Spleen (tissue), 11 donors: Measurements from ENCODE around the gene KCTD10. TPM values are rescaled to one million over a fixed set of nuclear protein-coding genes. Genes with fewer than 3 reads are reported as not detected.

ENCODE experiments used
- DNase-seq: peaks from one replicate; pipeline ENCODE4 v3.0.0-alpha.2; 2020
- H3K27ac ChIP-seq, 8 donors: fragments of 200-600 bp; sonication (generic) in 7 of 8; 1 replicate in 4 of 8; 2 replicates in 4 of 8; pipeline versions ENCODE4 v1.5.0 to v1.8.0; 2016 to 2021; ENCODE audit warnings: inconsistent platforms in 4 of 8, mild to moderate bottlenecking in 4 of 8, moderate library complexity in 1 of 8
- H3K27me3 ChIP-seq, 7 donors: fragments of 200-600 bp; sonication (generic) in 6 of 7; replicated peaks in 1 of 7; 1 replicate in 4 of 7; 2 replicates in 3 of 7; pipeline versions ENCODE4 v1.5.0 to v1.8.0; 2016 to 2021; ENCODE audit warnings: inconsistent platforms in 3 of 7, mild to moderate bottlenecking in 1 of 7
- H3K36me3 ChIP-seq, 6 donors: fragments of 200-600 bp; sonication (generic) in 5 of 6; 1 replicate in 4 of 6; 2 replicates in 2 of 6; pipeline versions ENCODE4 v1.5.0 to v1.8.0; 2016 to 2021; ENCODE audit warnings: inconsistent platforms in 2 of 6
- H3K4me1 ChIP-seq, 6 donors: fragments of 200-600 bp; sonication (generic) in 5 of 6; 1 replicate in 3 of 6; 2 replicates in 3 of 6; pipeline versions ENCODE4 v1.5.0 to v1.8.0; 2016 to 2021; ENCODE audit warnings: inconsistent platforms in 3 of 6
- H3K4me3 ChIP-seq, 8 donors: fragments of 200-600 bp; sonication (generic) in 7 of 8; 1 replicate in 4 of 8; 2 replicates in 4 of 8; pipeline versions ENCODE4 v1.5.0 to v1.8.0; 2016 to 2021; ENCODE audit warnings: inconsistent platforms in 4 of 8, mild to moderate bottlenecking in 4 of 8, moderate library complexity in 2 of 8
- H3K9me3 ChIP-seq, 8 donors: fragments of 200-600 bp; sonication (generic) in 7 of 8; 1 replicate in 4 of 8; 2 replicates in 4 of 8; pipeline versions ENCODE4 v1.5.0 to v1.8.0; 2016 to 2021; ENCODE audit warnings: inconsistent platforms in 4 of 8
- CTCF ChIP-seq, 11 experiments: fragments of 200-600 bp in 7 of 11; fragments of 450-650 bp in 4 of 11; sonication (generic) in 4 of 11; IDR thresholded peaks in 8 of 11; conservative IDR thresholded peaks in 3 of 11; 1 replicate in 7 of 11; 2 replicates in 4 of 11; pipeline versions ENCODE4 v1.4.0 to v1.8.0; 2016 to 2021; ENCODE audit warnings: antibody characterized with exemption in 11 of 11, inconsistent platforms in 4 of 11, mild to moderate bottlenecking in 1 of 11
- POLR2A ChIP-seq, 3 donors: fragments of 450-650 bp; IDR thresholded peaks; one replicate each; pipeline ENCODE4 v1.5.1; 2017; ENCODE audit warnings: antibody characterized with exemption in 3 of 3, mild to moderate bottlenecking in 1 of 3
- POLR2AphosphoS5 ChIP-seq, 3 donors: sonication (generic); formaldehyde crosslinking; IDR thresholded peaks; one replicate each; pipeline ENCODE4 v1.5.1; 2017; ENCODE audit warnings: antibody characterized with exemption in 3 of 3
- WGBS, 5 donors: extraction: QIAGEN DNeasy Blood & Tissue Kit in 3 of 5; methylation state at CpG; one replicate each; pipeline versions ENCODE4 v1.1.5 to v1.1.7; 2013 to 2018; 5-methylcytosine and 5-hydroxymethylcytosine counted together
- intact Hi-C: fragments of 100-400 bp; cut with DNase I; formaldehyde crosslinking; loops from one replicate; pipeline ENCODE4 v1.15.0; 2023; ENCODE audit warnings: low total_unique reads
- polyA plus RNA-seq, 3 donors: library from polyadenylated mRNA; stranded (reverse); fragments of 200-250 nt; gene quantifications; one replicate each; pipeline ENCODE4 v1.2.1, GENCODE V29; 2013
- total RNA-seq, 7 donors: library from RNA; depleted of rRNA in 3 of 7; stranded (reverse); fragments of >200 nt in 3 of 7; fragmentation: NEBNext Ultra II Directional in 4 of 7; extraction: Animal tissue kit (Norgen Biotek cat#: 25700) in 4 of 7; gene quantifications; one replicate each; pipeline versions ENCODE4 v1.1.0 to v1.2.1, GENCODE V29; 2016 to 2021
- donor health status: healthy with polysubstance abuse.
- donor health status: DM: no; HTN: no; CAD: no; lungs with moderate emphysema.
- donor health status: DM: no; HTN: no; CAD: no.
- donor health status: Bipolar disorder and iron deficiency.
- donor health status: healthy.
- donor health status: DM: no; HTN: no; CAD: no.
- donor health status: DM: yes; HTN: yes; CAD: no.

Gene KCTD10
- total and polyA plus RNA-seq, 10 donors: 10.4 to 72.5 (median 48.1) TPM

DNA sequence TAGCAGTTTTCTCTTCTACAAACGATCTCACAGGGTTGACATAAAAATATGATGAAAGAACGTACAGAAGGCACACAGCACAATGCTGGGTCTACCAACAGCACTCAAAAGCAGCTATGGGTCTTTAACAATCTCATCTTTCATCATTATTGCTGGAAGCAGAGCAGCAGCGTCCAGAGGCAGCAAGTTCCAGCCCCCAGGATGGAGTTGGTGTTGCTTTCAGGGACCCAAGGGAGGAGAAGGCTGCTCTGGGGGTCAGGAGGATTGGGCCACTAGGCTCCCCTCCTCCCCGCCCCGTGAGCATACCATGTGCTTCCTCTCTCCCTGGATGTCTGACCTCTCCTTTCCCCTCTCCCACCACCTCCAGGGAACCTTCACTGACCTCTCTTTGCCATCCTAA, 13.3 kb downstream of the KCTD10 start:
- TF ChIP-seq CTCF (IDR thresholded peaks at IDR 0.05 in 8 of 11, conservative IDR thresholded peaks at IDR 0.05 in 3 of 11): no peak
- no peak for TF ChIP-seq POLR2A (IDR thresholded peaks at IDR 0.05)
- TF ChIP-seq POLR2AphosphoS5 (IDR thresholded peaks at IDR 0.05): no peak
- no peaks in the 10 kb centered on the region for H3K27me3 ChIP-seq
- DNase-seq: no peak
- H3K4me3 ChIP-seq: no peak overlapping the region
- intact Hi-C loops: no loop called here
- H3K9me3 ChIP-seq: no peaks in the 10 kb centered on the region
- peaks cover 0 to 78% (median 30%) of the 10 kb centered on the region in 6 donors for H3K36me3 ChIP-seq
- H3K27ac ChIP-seq: peak overlapping the region; percentile 29 to 87 (median 82)
- 52 to 68% (median 64%) methylated on average over 5 of the region's 5 CpGs for WGBS, 5 donors
- H3K4me1 ChIP-seq: peaks cover 47 to 100% (median 77%) of the 10 kb centered on the region in 6 donors

DNA sequence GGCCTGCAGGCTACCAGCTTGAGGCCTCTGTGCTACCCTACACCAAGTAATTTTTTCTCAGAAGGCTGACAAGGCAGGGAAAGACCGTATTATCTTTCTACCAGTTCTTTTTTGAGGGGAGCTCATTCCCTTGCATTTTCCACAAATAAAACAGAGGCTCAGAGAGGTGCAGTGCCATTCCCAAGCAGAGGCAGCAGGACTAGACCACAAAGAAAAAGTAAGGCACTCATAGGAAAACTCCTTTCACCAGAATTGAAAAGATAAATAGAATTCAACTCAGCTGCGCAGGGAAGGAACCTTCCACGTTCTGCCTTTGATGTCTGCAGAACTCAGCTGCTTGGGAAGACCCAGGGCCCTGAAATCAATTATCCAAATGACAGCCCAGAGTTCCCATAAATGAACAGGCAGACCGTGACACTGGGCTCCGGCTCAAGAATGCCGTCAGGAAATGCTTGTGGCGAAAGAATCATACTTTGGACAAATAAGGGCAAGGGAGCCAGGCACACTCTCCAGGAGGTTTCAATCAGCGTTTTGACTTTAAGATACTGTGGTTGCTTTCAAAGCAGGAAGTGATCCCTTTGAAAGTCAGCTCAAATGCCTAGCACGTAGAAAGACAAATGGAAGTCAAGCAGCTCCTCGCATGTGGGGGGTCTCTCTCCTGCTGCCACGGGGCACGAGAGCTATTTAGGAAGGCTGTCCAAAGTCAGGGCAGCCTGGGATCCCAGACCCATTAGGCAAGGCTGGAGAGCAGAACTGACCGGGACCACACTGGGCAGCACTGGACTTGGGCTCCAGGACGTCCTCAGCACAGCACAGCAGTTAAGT, 14.0 kb downstream of the KCTD10 start:
- peaks cover 45 to 100% (median 76%) of the 10 kb centered on the region in 6 donors for H3K4me1 ChIP-seq
- peaks cover 0 to 78% (median 28%) of the 10 kb centered on the region in 6 donors for H3K36me3 ChIP-seq
- intact Hi-C loops: no loop called here
- H3K4me3 ChIP-seq: no peak overlapping the region
- WGBS, 5 donors: 34 to 43% (median 37%) methylated on average over 14 of the region's 14 CpGs
- peak; percentile 70 for DNase-seq
- no peaks in the 10 kb centered on the region for H3K27me3 ChIP-seq
- no peaks in the 10 kb centered on the region for H3K9me3 ChIP-seq
- H3K27ac ChIP-seq: peak overlapping the region; percentile 29 to 87 (median 82)
- TF ChIP-seq POLR2AphosphoS5 (IDR thresholded peaks at IDR 0.05): peak in 2 of 3 donors; percentile 58 to 87
- no peak for TF ChIP-seq POLR2A (IDR thresholded peaks at IDR 0.05)

DNA sequence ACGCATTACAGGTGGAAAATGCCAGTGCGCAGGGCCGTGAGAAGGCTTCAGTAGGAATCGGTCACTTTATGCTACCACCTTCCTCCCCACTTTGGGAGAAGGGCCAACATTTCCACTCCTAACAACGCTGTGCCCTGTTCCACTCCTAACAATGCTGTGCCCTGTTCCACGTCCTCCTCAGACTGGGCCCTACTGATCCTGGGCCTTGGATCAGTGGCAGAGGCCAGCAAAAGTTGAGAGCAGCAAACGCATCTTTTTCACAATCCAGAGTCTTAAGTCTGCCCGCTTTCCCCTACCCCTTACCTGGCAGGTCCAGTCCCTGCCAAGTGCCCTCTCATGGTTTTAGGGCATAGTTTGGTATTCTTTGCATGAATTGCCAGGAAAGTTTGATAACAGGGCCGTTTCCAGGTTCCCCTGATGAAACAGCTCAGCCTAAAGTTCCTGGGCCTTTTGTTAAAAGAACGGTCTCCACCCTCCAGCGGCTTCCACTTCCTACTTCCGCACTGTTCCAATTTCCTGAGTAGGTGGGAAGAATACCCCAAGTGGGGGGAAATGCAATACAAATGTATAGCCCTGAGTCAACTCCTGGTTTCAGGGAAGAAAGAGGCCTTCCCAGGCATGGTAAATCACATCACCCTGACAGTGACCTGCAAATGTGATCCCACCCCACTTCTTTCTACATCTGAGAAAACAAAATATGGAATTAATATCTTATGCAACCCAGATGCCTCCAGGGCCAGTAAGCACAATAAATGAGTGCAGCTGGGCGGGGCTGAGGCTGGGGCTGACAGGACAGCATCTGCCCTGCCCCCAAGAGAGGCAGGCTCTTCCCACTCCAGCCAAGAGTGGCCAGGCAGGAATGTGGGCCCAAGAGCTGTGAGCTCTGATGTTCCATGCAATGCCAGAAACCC, 15.0 kb downstream of the KCTD10 start:
- intact Hi-C loops: no loop called here
- 69 to 87% (median 71%) methylated on average over 13 of the region's 13 CpGs for WGBS, 5 donors
- DNase-seq: peak; percentile 82
- peaks cover 0 to 78% (median 31%) of the 10 kb centered on the region in 6 donors for H3K36me3 ChIP-seq
- H3K9me3 ChIP-seq: no peaks in the 10 kb centered on the region
- no peak overlapping the region for H3K4me3 ChIP-seq
- no peaks in the 10 kb centered on the region for H3K27me3 ChIP-seq
- peaks cover 45 to 100% (median 72%) of the 10 kb centered on the region in 6 donors for H3K4me1 ChIP-seq
- peak overlapping the region; percentile 48 to 87 (median 82) for H3K27ac ChIP-seq
- TF ChIP-seq POLR2A (IDR thresholded peaks at IDR 0.05) (no peak), POLR2AphosphoS5 (IDR thresholded peaks at IDR 0.05) (peak; percentile 46 to 55 (median 48)), CTCF (IDR thresholded peaks at IDR 0.05 in 8 of 11, conservative IDR thresholded peaks at IDR 0.05 in 3 of 11) (no peak)

DNA sequence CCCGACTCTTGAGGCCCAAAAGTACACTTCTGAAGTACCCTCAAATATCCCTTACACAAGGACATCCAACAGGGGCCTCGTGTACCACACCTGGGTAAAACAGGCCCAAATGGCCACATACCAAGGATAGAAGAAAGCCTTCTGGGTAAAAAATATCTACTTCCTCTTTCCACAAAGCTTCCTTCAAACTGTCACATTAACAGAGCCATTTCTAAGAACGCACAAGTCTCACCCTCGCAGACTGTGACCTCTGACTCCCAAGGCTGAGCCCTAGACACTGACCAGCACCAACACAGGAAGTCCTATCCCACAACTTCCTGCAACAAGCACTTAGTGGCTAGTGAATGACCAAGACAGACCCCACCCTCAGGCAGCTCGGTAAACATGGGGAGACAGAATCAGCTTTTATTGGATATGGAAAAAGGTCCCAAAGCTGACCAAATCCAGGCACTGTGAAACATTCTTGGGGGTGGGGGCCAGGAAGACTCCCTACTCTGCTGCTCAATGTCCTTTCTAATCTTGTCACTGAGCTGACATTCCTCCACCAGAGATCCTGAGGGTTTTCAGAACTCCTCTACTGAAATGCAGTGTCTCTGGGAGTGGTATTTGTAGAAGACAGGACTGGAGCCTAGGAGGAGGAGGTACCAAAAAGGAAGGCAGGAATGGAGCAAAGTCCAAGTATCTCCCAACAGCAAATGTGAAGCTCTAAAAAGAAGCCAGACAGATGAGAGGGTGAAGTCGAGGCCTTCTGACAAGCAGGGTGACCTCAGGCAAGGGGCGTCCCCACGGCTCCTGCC, 15.9 kb downstream of the KCTD10 start:
- Histone ChIP-seq H3K27ac (peak overlapping the region; percentile 48 to 87 (median 82)), H3K4me3 (no peak overlapping the region), H3K27me3 (no peaks in the 10 kb centered on the region), H3K36me3 (peaks cover 0 to 78% (median 33%) of the 10 kb centered on the region in 6 donors), H3K4me1 (peaks cover 39 to 92% (median 66%) of the 10 kb centered on the region in 6 donors), H3K9me3 (no peaks in the 10 kb centered on the region)
- TF ChIP-seq CTCF (IDR thresholded peaks at IDR 0.05 in 8 of 11, conservative IDR thresholded peaks at IDR 0.05 in 3 of 11) (no peak), POLR2AphosphoS5 (IDR thresholded peaks at IDR 0.05) (peak in 1 of 3 donors; percentile 85), POLR2A (IDR thresholded peaks at IDR 0.05) (peak in 1 of 3 donors; percentile 9)
- intact Hi-C loops: no loop called here
- peak; percentile 76 for DNase-seq
- WGBS, 5 donors: 45 to 50% (median 49%) methylated on average over 8 of the region's 8 CpGs
